NCI-H2081 (cell line): ENCODE results near the gene SSR4.
"Not testable (repeated sequence)": the region's sequence is repeated elsewhere in the genome, so short reads cannot be mapped to it uniquely, and the experiment has no call there.

Source experiments
- DNase-seq, 2 experiments: peaks; one replicate each; lab custom pipeline; 2025; lab: John Stamatoyannopoulos, UW

The SSR4 gene

DNA sequence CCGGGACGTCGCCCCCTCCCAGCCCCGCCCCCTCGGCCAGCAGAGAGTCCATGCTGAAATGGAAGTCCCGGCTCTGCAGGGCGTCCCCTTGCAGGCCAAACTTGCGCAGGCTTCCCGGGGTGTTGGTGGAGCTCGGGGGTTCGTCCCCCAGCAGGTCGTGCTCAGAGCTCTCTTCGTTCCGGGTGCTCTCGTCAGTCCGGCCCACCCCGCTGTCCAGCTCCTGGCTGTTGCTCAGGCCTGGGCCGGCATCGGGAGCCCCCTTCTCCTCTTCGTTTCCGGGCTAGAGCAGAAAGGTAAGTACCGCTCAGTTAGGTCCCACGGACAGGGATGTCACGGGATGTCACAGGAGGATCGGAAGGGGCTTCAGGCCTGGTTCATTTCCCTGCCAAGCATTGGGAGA is 10.2 kb downstream of the SSR4 start:
- DNase-seq: no peak

- no peak for DNase-seq
Measured at GRCh38 chrX:153805436-153805835, 11.0 kb downstream of the SSR4 start.

DNA sequence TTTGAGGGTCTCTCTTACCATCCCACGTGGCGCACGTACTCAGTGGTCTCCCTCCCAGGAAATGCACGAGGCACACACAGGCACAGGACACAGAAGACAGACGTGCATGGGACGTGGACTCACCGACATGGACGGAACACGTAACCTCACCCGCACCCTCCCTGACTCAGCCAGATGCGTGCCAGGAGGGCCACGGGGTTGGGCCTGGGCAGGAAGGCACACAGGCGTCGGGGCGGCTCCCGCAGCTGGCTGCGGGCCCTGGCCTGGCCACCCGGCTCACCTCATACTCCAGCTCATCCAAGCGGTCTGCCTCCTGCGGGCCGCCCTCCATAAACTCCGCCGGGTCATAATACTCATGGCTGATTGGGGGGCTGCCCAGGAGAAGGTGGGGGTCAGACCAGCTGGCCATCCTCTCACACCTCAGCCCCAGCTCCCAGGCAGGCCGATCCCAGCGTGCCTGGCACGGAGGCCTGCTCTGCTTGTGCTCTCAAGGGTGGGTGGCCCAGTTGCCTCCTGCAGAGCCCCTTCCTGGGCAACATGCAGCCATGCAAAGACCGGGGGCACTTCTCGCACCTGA is 12.6 kb downstream of the SSR4 start:
- DNase-seq: no peak

DNA sequence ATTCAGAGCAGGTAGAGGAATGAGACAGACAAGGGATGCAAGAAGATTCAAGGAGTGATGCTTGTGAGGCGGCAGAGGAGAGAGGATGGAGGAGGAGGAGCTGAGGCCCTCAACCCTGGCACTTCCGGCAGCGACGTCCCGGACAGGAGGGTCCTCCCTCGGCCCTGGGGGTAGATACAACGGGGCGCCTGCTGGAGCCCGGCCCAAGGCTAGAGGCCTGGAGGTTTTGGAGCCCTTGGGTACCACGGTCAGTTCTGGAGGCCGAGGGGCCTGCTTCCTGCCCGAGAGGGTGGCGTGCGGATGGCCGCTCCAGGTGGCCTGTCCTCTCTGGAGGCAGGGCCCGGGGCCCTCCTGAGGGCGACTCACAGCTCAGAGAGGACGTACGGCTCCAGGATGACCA is 13.5 kb downstream of the SSR4 start:
- no peak for DNase-seq

GRCh38 chrX:153812220-153812619 is 17.8 kb downstream of the SSR4 start:
- no peak for DNase-seq

DNA sequence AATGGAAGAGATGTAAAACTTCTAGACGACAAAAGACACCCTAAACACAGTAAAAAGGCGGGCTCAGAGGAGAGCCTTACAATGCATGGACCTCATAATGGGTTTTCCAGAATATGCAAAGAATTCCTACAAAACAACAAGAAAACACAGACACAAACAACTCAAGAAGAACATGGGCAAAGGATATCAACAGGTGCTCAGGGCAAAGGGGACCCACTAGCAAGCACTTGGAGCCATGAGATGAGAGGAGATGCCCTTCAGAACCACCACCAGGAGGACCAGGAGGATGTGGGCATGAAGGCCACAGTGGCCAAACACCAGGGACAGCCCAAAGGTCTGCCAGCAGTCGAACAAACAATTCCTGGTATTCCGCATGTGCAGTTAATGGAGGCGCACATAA is 18.7 kb downstream of the SSR4 start:
- no peak for DNase-seq

DNA sequence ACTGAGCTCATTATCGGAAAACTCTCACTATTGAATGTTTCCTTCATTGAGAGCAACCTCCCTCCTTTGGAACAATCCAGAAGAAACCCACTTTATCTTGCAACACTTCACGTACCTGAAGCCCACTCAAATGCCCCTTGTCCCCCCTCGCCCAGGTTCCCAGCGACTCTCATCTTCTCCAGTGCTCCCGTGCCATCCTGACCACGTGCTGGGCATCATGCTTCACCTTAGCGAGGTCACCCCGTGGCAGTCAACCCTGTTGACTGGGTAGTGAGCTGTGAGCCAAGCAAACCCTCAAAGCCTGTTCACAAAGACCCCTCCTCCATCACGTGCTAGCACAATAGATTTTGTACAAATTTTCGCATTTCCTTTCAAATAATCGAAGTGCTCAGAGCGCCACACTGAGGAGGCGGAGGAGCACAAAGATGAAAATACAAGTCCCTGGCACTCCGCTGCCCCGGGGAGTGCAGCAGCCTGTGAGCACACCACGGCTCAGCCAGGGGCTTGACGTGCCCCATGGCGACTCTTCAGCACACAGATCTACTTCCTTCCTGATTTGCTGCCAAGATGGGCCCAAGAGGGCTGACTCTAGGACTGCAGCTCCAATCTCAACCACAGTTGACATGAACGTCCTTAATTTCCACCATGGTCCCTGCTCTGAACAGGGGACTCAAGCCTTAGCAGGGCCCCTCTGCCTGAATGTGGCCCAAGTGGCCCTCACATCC is 20.3 kb downstream of the SSR4 start:
- DNase-seq: no peak

- no peak for DNase-seq
Measured at GRCh38 chrX:153816831-153817690, 22.6 kb downstream of the SSR4 start.

GRCh38 chrX:153818064-153818463 is 23.6 kb downstream of the SSR4 start:
- not testable (repeated sequence) for DNase-seq

DNA sequence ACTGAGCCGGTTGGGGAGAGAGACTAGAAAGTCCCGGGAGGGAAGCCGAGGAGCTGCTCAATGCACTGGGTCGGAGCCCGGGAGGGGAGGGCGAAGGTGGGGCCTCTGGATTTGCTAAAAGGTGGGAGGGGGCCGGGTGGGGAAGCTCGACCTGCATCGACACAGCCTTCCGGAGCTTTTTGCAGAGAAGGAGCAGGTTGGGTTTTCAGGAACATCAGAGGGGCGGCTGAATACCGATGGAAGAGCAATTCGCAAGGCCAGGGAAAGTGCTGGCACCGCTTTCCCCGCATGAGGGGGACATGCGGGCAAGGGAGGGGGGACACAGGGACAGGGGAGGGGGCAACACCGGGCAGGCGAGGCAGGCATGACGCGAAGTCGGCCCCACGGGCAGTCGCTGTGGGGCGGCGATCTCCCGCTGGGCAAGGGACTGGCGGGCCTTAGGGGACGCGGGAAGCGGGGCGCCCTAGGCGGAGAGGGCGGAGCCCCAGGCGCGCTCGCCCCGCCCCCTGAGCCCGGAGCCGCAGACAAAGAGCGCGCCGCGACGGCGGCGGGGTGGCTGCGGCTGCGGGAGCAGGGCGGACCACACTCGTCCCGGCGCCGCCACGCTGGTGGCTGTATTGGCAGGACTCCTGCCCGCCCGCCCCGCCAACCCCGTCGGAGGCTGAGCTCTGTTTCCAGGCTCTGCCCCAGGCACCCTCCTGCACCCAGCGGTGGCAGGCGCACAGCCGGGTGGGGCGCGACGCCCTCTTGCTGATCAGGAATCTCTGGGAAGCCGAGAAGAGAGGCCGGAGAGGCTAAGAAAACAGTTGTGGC is 24.3 kb downstream of the SSR4 start:
- DNase-seq: peak; percentile 26 to 41

GRCh38 chrX:153819384-153820040 is 25.0 kb downstream of the SSR4 start:
- no peak for DNase-seq

- DNase-seq: no peak
Measured at GRCh38 chrX:153820601-153821000, 26.1 kb downstream of the SSR4 start.

DNA sequence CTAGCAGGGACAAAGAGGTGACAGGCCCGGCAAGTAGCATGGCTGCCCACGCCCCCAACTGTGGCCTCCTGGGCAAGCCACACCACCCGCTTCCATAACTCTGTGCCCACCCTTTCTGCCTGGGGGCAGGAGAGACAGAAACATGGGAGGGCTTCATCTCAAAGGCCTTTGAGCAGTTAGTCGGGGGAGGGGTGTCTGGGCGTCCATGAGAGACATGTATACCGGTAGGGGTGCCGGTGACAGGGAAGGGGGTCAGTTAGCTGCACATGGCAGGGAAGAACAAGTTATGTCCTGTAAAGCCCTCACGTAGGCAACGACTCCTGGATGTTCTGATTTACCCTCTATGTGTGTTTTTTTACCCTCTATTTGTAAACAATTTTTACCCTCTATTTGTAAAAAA is 26.6 kb downstream of the SSR4 start:
- no peak for DNase-seq

GRCh38 chrX:153824348-153824747 is 29.9 kb downstream of the SSR4 start:
- DNase-seq: no peak

GRCh38 chrX:153825042-153825441 is 30.6 kb downstream of the SSR4 start:
- DNase-seq: no peak

- DNase-seq: no peak
Measured at GRCh38 chrX:153827016-153827415, 32.5 kb downstream of the SSR4 start.

- DNase-seq: no peak
Measured at GRCh38 chrX:153827903-153828302, 33.4 kb downstream of the SSR4 start.

GRCh38 chrX:153828308-153828707 is 33.8 kb downstream of the SSR4 start:
- DNase-seq: no peak

DNA sequence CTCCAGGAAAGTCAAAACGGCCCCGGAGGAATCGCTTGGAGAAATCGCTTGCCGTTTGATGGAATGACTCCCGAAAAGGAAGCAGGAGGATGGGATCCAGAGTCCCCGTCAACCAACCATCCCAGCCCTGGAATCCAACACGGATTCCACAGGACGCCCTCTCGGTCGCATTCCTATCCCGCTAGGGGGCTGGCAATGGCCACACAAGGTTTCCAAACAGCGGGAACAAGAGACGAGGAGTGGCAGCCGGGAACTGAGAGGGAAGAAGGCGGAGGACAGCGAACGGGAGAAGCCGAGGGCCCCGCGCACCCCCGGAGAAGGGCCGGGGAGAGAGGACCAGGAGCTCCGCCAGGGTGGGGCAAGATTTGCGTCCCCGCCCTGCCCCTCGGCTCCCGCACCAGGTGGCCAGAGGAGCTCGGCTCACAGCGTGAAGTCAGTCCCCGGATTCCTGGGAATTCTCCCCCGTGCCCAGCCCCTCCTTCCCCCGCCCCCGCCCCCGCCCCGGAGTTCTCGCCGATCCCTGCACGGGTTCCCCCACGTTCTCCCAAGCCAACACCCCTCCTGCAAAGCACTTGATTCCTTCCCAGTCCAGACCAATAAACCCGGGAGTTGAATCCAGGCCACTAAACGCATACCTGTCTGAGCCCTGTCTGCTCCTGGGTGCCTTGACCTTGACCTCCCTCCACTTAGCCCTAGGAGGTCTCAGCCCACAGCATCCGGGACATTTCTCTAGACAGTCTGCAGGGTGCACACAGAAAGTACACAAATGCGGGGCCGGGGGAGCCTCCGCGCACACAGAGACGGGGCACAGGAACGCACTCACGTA is 34.5 kb downstream of the SSR4 start:
- no peak for DNase-seq

- DNase-seq: no peak
Measured at GRCh38 chrX:153829549-153829798, 35.0 kb downstream of the SSR4 start.
